HG03378 (cell line): Measurements from ENCODE around the gene PTDSS2.

Experiments used
- ATAC-seq: cut with Tn5 transposase; IDR thresholded peaks from one replicate; pipeline ENCODE4 v1.9.1; 2021; ENCODE audit warnings: mild to moderate bottlenecking, moderate library complexity; ENCODE audit not compliant: unreplicated experiment

Gene PTDSS2

GRCh38 chr11:445765-446588 lies 4.1 kb upstream of the PTDSS2 start:
- no peak for ATAC-seq

GRCh38 chr11:446891-447290 lies 3.2 kb upstream of the PTDSS2 start:
- ATAC-seq: no peak

GRCh38 chr11:447923-448731 lies 2.0 kb upstream of the PTDSS2 start:
- ATAC-seq: peak; percentile 49

GRCh38 chr11:450809-451451 lies 851 bp downstream of the PTDSS2 start:
- ATAC-seq: no peak

- no peak for ATAC-seq
These were observed 1.7 kb downstream of the PTDSS2 start for GRCh38 chr11:451738-452137.

GRCh38 chr11:452203-452744 lies 2.2 kb downstream of the PTDSS2 start:
- no peak for ATAC-seq

- ATAC-seq: no peak
These were observed 2.9 kb downstream of the PTDSS2 start for GRCh38 chr11:452916-453527.

GRCh38 chr11:453564-453963 lies 3.5 kb downstream of the PTDSS2 start:
- no peak for ATAC-seq

GRCh38 chr11:454043-454442 lies 4.0 kb downstream of the PTDSS2 start:
- ATAC-seq: no peak

GRCh38 chr11:454801-455565 lies 4.9 kb downstream of the PTDSS2 start:
- no peak for ATAC-seq

- ATAC-seq: no peak
These were observed 5.6 kb downstream of the PTDSS2 start for GRCh38 chr11:455566-456147.

- ATAC-seq: no peak
These were observed 6.5 kb downstream of the PTDSS2 start for GRCh38 chr11:456533-456932.

- no peak for ATAC-seq
These were observed 7.2 kb downstream of the PTDSS2 start for GRCh38 chr11:457111-457760.

GRCh38 chr11:459511-460220 lies 9.6 kb downstream of the PTDSS2 start:
- no peak for ATAC-seq

GRCh38 chr11:460331-461199 lies 10.5 kb downstream of the PTDSS2 start:
- ATAC-seq: no peak

GRCh38 chr11:461626-462025 lies 11.5 kb downstream of the PTDSS2 start:
- no peak for ATAC-seq

GRCh38 chr11:462107-462890 lies 12.2 kb downstream of the PTDSS2 start:
- no peak for ATAC-seq
